Ishikawa (cell line): Measurements from ENCODE around the gene MAGEA2B.
"Not testable (repeated sequence)": the region's sequence is repeated elsewhere in the genome, so short reads cannot be mapped to it uniquely, and the experiment has no call there.

Experiments
- CEBPB ChIP-seq: IDR thresholded peaks from 2 replicates; pipeline ENCODE4 v1.6.1; 2012
- CREB1 ChIP-seq: IDR thresholded peaks from 2 replicates; pipeline ENCODE4 v1.6.1; 2012; ENCODE audit warnings: low read depth
- EGR1 ChIP-seq: IDR thresholded peaks from 2 replicates; pipeline ENCODE4 v1.6.1; 2012
- EP300 ChIP-seq: IDR thresholded peaks from 2 replicates; pipeline ENCODE4 v1.6.1; 2012; ENCODE audit warnings: borderline replicate concordance
- FOXM1 ChIP-seq: IDR thresholded peaks from 2 replicates; pipeline ENCODE4 v1.6.1; 2012; ENCODE audit warnings: low read depth, borderline replicate concordance
- MAX ChIP-seq: IDR thresholded peaks from 2 replicates; pipeline ENCODE4 v1.6.1; 2012
- NFIC ChIP-seq: IDR thresholded peaks from 2 replicates; pipeline ENCODE4 v1.6.1; 2012
- RAD21 ChIP-seq: IDR thresholded peaks from 2 replicates; pipeline ENCODE4 v1.6.1; 2012; ENCODE audit warnings: low read depth
- TAF1 ChIP-seq: IDR thresholded peaks from 2 replicates; pipeline ENCODE4 v1.6.1; 2012; ENCODE audit warnings: low read depth, mild to moderate bottlenecking
- TCF12 ChIP-seq: IDR thresholded peaks from 2 replicates; pipeline ENCODE4 v1.6.1; 2012; ENCODE audit warnings: low read depth
- TEAD4 ChIP-seq: IDR thresholded peaks from 2 replicates; pipeline ENCODE4 v1.6.1; 2012
- USF1 ChIP-seq: IDR thresholded peaks from 2 replicates; pipeline ENCODE4 v1.6.1; 2012
- YY1 ChIP-seq: IDR thresholded peaks from 2 replicates; pipeline ENCODE4 v1.6.1; 2012; ENCODE audit warnings: low read depth
- ZBTB7A ChIP-seq: IDR thresholded peaks from 2 replicates; pipeline ENCODE4 v1.6.1; 2012; ENCODE audit warnings: low read depth
- TF ChIP-seq, protein P1 (sequence below): IDR thresholded peaks from 2 replicates; pipeline ENCODE4 v1.6.1; 2012; ENCODE audit warnings: low read depth, mild to moderate bottlenecking

MAGEA2B gene, protein sequence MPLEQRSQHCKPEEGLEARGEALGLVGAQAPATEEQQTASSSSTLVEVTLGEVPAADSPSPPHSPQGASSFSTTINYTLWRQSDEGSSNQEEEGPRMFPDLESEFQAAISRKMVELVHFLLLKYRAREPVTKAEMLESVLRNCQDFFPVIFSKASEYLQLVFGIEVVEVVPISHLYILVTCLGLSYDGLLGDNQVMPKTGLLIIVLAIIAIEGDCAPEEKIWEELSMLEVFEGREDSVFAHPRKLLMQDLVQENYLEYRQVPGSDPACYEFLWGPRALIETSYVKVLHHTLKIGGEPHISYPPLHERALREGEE

GRCh38 chrX:152713815-152714787 is at the start of gene MAGEA2B:
Gene MAGEA2B (plus strand): TSS chrX:152714628. CDS start chrX:152717107, 2,479 bp downstream.
- not testable (repeated sequence) for TF ChIP-seq ZBTB7A, EGR1, YY1

DNA sequence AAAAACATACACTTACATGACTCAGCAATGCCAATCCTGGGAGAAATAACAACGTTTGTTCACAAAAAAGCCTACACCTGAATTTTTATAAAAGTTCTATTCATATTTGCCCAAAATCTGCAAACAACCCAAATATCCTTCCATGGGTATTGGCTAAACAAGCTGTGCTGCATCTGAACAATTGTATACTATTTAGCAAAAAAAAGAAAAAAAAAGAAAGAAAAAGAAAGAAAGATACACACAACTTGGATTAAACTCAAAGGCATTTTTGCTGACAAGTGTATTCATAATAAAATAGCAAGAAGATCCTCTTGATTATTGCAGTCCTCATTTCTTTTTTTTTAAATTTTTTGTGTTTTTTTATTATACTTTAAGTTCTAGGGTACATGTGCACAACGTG is 40.3 kb upstream of the MAGEA2B start:
- TF ChIP-seq CEBPB (no peak), TAF1 (no peak), EP300 (no peak), NFIC (no peak)

DNA sequence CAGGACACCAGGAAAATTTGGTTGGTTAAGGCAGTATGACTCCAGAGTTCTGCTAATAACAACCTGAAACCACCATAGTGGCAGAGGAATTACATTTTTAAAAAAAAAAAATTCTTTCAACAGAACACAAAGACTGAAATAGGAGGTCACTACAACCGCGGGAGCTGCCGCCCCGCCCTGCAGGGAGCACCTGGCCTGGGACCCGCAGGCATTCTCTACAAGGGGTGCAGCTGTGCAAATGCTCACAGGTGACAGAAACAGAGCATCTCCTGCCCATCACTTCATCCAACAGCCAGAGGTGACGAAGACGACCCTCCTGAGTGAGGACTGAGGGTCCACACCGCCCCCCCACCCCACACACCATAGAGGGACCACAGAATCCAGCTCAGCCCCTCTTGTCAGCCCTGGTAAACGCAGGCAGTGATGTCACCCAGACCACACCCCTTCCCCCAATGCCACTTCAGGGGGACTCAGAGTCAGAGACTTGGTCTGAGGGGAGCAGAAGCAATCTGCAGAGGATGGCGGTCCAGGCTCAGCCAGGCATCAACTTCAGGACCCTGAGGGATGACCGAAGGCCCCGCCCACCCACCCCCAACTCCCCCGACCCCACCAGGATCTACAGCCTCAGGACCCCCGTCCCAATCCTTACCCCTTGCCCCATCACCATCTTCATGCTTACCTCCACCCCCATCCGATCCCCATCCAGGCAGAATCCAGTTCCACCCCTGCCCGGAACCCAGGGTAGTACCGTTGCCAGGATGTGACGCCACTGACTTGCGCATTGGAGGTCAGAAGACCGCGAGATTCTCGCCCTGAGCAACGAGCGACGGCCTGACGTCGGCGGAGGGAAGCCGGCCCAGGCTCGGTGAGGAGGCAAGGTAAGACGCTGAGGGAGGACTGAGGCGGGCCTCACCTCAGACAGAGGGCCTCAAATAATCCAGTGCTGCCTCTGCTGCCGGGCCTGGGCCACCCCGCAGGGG is 16.2 kb upstream of the MAGEA2B start, which contains the start of gene MAGEA3:
TSS of gene MAGEA3 (plus strand) at position 843 of the 980 bp plus-strand sequence. CDS start 2,039 bp downstream, outside the sequence.
- not testable (repeated sequence) for TF ChIP-seq MAX, ZBTB7A, USF1

GRCh38 chrX:152709173-152709572 is 5.3 kb upstream of the MAGEA2B start, which contains the start of gene CSAG2:
Gene CSAG2 (minus strand): TSS chrX:152709273. CDS start chrX:152709112, 161 bp downstream.
- not testable (repeated sequence) for TF ChIP-seq FOXM1, CREB1, YY1

GRCh38 chrX:152725409-152725808 is 11.0 kb downstream of the MAGEA2B start:
- TF ChIP-seq FOXM1 (no peak), TEAD4 (no peak), TAF1 (no peak), MAX (no peak), ZBTB7A (no peak)
- TF ChIP-seq, protein P1, sequence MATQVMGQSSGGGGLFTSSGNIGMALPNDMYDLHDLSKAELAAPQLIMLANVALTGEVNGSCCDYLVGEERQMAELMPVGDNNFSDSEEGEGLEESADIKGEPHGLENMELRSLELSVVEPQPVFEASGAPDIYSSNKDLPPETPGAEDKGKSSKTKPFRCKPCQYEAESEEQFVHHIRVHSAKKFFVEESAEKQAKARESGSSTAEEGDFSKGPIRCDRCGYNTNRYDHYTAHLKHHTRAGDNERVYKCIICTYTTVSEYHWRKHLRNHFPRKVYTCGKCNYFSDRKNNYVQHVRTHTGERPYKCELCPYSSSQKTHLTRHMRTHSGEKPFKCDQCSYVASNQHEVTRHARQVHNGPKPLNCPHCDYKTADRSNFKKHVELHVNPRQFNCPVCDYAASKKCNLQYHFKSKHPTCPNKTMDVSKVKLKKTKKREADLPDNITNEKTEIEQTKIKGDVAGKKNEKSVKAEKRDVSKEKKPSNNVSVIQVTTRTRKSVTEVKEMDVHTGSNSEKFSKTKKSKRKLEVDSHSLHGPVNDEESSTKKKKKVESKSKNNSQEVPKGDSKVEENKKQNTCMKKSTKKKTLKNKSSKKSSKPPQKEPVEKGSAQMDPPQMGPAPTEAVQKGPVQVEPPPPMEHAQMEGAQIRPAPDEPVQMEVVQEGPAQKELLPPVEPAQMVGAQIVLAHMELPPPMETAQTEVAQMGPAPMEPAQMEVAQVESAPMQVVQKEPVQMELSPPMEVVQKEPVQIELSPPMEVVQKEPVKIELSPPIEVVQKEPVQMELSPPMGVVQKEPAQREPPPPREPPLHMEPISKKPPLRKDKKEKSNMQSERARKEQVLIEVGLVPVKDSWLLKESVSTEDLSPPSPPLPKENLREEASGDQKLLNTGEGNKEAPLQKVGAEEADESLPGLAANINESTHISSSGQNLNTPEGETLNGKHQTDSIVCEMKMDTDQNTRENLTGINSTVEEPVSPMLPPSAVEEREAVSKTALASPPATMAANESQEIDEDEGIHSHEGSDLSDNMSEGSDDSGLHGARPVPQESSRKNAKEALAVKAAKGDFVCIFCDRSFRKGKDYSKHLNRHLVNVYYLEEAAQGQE = no peak

GRCh38 chrX:152733261-152733975 is 19.0 kb downstream of the MAGEA2B start, which contains the start of the genes CSAG1 and MAGEA12:
Gene CSAG1 (minus strand): TSS chrX:152733721. CDS start chrX:152732460, 1,261 bp downstream.
Gene MAGEA12 (plus strand): TSS chrX:152733757. CDS start chrX:152736162, 2,405 bp downstream.
- no peak for TF ChIP-seq EP300
- no peak for TF ChIP-seq FOXM1
- no peak for TF ChIP-seq EGR1
- no peak for TF ChIP-seq NFIC
- TF ChIP-seq, protein P1 = no peak
- TF ChIP-seq TEAD4 = no peak
- no peak for TF ChIP-seq ZBTB7A
- peak; percentile 34; the same call in 1 of the 2 replicates for TF ChIP-seq TAF1
- TF ChIP-seq RAD21 = no peak
- peak; percentile 37; the same call in 1 of the 2 replicates for TF ChIP-seq MAX
- TF ChIP-seq TCF12 = no peak
- peak; percentile 75 for TF ChIP-seq CREB1
- TF ChIP-seq CEBPB = no peak
- peak; percentile 28; the same call in 1 of the 2 replicates for TF ChIP-seq YY1
- TF ChIP-seq USF1 = peak; percentile 93
